HPDE6-E6E7 (cell line): ENCODE results near the gene DPEP1.

Experiments used
- DNase-seq: peaks from one replicate; pipeline ENCODE4 v3.0.0; 2011; ENCODE audit warnings: missing footprints; ENCODE audit errors: extremely low spot score

The DPEP1 gene

DNA sequence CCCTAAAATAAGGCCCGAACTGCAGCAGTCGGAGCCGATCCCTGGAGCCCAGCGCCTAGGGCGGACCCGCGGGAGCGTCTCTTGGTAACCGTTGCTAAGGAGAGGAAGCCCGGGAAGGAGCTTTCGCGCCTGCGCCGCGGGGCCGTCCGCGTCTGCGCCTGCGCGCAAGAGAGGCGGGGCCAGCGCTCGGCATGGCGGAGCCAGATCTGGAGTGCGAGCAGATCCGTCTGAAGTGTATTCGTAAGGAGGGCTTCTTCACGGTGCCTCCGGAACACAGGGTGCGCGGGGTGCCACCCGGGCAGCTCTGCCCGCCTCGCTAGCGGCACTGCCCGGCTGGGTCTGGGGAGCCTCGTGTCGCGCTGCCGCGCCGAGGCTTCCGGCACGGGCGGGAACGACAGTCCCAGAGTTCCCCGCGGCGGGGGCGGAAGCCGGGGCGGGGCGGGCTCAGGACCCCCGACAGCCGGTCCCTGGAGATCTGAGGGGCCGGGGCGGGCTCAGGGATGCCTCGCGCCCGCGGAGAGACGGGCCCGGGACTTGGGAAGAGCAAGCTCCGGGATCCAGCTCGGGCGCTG lies 73.2 kb downstream of the DPEP1 start, which contains the start of gene CDK10:
Gene CDK10 (plus strand): TSS at position 170 of the 572 bp plus-strand sequence. CDS start 22 bp downstream, at position 192.
- peak; percentile 96 for DNase-seq

DNA sequence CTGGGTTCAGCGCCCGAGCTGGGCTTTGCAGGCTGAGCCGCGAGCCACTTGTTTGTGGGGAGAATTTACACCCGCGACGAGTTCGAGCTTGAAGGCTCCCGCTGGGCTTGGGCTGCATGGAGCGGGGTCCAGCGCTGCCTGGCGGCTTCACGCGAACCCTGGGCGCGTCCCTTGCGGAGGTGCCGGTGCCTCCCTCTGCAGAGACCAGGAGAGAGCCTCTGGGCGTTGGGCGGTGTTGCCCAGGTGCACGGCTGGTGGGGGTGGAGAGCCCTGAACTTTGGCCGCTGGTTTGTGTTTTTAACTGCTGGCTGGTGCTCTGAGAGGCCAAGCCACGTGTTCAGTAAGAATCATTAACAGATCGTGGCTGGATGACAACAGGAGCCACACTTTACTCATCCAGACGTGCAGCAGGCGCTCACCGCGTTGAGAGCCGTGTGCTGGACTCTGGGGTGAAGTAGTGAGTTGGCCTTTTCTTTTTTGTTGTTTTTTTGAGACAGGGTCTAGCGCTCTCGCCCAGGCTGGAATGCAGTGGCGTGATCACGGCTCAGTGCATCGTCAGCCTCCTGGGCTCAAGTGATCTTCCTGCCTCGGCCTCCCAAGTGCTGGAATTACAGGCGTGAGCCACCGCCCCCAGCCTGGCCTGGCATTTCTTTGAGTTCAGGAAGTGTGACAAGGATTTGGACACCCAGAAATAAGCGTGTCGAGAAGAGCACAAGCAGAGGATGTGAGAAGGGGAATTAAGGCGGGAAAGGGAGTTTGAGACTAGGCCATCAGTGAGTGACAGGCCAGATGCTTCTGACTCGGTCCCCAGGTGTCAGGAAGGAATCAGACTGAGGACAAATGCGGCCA lies 73.9 kb downstream of the DPEP1 start:
- DNase-seq, result peak; percentile 49
